Stimulated activated CD4-positive, alpha-beta T cell treated with anti-CD3 and anti-CD28 coated beads, Interleukin-4, amount 100 ng/mL, for 1 hour (primary cell): Measurements from ENCODE around the gene LLGL1.
"Not testable (repeated sequence)": the region's sequence is repeated elsewhere in the genome, so short reads cannot be mapped to it uniquely, and the experiment has no call there.

Experiments used
- DNase-seq: peaks from one replicate; pipeline ENCODE4 v3.0.0-alpha.2; 2020

Gene LLGL1

DNA sequence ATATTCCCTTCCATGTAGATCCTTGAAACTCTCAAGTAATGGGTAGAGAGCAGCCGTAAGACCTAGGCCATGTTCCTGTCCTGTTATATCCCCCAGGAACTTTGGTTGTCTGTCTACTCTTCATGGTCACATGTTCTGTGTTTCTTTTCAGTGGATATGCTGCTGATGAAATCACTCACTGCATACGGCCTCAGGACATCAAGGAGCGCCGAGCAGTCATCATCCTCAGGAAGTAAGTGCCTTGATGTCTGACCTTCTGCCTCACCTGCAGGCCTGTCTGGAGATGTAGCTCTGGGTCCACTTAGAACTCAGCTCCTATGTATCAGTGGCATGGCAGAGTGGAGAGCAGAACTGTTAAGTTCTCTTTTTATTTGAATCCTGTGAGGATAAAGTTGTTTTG is 30.6 kb upstream of the LLGL1 start:
- DNase-seq, result no peak

DNA sequence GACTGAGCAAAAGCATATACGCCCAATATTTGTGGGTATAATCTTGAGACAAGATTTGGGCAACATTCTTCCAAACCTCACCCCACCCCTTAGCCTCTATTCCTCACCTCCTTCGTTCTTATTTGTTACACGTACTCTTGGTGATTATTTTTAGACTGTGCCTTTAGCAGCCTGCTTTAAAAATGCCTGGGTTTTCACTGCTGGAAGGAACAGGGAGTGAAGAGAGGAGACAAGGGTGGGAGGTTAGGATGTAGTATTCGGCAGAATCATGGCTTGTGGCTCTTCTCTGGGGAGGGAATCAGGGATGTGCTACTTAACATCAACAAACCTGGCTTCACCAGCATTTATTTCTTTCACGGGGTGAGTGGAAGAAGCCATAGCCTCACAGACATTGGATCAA is 30.2 kb upstream of the LLGL1 start:
- DNase-seq, result no peak

DNA sequence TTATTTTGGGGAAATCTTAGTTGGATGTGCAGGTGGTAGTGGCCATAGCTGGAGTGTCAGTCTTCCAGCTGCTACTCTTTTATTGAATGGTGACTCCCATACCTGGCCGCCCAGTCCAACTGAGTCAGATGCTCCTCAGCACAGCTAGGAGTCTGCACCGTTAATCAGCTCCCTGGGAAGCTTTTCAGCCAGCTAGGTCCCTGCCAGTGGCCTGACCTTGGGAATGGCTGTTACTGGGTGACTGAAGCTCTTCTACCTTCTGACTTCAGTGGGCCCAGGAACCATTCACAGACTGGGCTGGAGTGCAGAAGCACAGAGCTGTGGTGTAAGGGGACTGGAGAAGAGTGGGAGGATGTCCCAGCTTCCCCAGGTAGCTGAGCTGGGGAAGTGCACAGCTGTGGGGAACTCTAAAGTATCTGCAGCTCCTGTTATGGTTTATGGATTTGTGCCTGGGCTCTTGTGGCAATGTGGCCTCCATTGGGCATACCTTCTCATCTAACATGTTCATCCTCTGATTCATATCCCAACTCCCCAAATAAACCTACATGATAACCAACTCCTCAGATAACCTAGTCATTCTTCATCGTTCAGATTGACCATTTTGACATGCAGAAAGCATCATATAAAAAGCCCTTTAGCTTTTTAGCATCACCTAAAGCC is 27.8 kb upstream of the LLGL1 start:
- DNase-seq, result no peak

DNA sequence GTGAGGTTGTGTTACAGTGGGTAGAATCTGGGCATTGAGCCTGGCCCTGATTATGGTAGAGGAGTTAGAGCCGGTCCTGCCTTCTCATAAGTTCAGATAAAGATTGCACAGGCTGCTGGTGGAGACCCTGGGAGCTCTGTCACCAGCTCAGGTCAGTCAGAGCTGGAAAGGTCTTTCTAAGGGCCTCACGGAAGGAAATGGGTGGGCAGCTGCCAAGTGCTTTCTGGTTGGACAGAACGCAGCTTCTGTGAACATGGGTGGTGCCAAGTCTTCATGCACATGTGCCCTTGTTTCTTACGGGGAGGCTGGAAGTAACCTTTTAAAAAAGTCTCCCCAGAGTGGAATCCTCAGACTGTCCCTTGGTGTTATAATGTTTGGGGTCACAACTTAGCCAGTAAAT is 26.9 kb upstream of the LLGL1 start:
- DNase-seq, result no peak

DNA sequence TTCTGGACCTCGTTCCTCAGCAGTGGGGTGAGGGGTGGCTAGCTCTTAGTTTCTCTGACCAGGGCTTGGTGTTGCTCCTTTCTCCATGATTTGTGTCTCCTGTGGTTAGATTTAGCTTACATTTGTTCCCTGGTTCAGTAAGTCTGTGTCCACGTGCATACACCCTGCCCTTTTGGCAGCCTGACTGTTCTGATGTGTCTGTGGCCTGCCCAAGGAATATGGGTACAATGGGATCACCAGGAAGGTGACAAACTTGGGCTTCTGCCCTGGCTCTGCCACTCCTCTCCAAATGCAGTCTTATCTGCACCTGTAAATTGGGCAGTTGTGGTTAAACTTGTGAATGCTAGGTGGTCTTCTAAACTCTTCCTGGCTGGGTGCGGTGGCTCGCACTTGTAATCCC is 24.3 kb upstream of the LLGL1 start:
- no peak for DNase-seq

DNA sequence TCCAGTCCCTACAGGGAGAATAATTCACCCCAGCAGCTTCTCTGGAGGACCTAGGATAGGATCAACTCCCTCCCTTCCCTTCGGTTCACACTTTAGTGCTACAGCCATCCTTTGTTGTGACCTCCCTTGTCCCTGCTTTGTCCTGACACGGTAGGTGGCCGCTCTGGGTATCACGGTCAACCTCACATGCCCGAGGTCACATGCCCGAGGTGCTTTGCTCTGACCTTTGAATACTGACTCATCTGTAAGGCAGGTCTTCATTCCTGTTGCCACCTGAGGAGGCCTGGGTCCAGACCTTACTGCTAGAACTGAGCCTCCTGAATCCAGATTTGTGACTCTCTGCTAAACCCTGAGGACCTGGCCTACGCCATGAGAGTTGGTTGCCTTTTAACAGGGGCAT is 22.1 kb upstream of the LLGL1 start:
- no peak for DNase-seq

GRCh38 chr17:18205861-18206260 is 19.6 kb upstream of the LLGL1 start:
- no peak for DNase-seq

GRCh38 chr17:18206962-18207361 is 18.5 kb upstream of the LLGL1 start:
- no peak for DNase-seq

GRCh38 chr17:18208092-18208491 is 17.3 kb upstream of the LLGL1 start:
- DNase-seq, result no peak

DNA sequence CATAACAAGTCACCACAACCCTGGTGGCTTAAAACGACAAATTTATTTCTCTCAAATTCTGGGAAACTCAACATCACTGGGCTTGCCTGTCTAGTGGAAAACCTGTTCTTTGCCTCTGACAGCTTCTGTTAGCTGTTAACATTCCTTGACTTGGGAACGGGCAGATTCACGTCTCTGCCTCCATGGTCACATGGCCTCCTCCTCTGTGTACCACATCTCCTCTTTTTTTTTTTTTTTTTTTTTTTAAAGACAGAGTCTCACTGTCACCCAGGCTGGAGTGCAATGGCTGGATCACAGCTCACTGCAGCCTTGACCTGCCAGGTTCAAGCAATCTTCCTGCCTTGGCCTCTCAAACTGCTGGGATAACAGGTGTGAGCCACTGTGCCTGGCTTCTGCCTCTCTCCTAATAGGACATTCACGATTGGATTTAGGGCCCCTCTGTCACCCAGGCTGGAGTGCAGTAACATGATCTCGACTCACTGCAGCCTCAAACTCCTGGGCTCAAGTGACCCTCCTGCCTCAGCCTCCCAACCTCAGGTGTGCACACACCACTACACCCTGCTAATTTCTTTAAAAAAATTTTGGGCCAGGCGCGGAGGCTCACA is 11.7 kb upstream of the LLGL1 start:
- DNase-seq, result no peak

DNA sequence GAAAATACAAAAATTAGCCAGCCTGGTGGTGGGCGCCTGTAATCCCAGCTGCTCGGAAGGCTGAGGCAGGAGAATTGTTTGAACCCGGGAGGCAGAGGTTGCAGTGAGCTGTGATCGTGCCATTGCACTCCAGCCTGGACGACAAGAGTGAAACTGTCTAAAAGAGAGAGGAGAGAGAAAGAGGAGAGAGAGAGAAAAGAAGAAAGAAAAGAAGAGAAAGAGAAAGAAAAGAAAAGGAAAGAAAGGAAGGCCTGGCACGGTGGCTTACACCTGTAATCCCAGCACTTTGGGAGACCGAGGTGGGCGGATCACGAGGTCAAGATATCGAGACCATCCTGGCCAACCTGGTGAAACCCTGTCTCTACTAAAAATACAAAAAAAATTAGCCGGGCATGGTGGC is 8.5 kb upstream of the LLGL1 start:
- not testable (repeated sequence) for DNase-seq

- DNase-seq, result peak; percentile 74
Observed at GRCh38 chr17:18217412-18218015, 7.9 kb upstream of the LLGL1 start.

DNA sequence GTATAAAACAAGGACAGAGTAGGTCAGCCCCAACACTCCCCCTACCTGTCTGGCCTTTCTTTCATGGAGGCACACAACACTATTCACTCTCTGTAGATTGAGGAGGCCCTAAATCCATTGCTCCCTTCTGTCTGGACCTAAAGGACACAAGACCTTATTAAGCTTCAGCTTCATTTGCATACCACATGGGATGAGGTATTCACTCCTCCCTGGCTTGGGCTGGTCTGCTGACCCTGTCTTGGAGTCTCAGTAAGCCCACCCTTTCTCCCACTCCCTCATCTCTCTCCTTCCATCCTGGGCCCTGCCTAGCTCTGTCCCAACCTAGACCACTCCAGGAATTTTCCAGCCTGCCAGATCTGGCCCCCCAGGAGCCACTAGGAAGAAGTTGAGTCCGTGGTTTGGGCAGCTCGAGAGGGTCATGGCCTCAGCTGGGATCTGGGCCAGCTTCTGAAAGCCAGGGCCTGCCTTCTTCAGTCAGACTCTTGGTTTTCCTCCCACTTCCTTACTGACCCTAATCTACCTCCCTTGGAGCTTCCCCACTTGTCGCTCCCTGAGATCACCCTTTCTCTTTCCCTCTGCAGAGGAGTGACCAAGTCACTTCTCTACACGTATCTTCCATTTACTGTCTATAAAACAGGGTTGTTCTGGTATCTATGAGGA is 6.5 kb upstream of the LLGL1 start:
- DNase-seq, result no peak

- DNase-seq, result no peak
Observed at GRCh38 chr17:18224053-18224386, 1.4 kb upstream of the LLGL1 start.

DNA sequence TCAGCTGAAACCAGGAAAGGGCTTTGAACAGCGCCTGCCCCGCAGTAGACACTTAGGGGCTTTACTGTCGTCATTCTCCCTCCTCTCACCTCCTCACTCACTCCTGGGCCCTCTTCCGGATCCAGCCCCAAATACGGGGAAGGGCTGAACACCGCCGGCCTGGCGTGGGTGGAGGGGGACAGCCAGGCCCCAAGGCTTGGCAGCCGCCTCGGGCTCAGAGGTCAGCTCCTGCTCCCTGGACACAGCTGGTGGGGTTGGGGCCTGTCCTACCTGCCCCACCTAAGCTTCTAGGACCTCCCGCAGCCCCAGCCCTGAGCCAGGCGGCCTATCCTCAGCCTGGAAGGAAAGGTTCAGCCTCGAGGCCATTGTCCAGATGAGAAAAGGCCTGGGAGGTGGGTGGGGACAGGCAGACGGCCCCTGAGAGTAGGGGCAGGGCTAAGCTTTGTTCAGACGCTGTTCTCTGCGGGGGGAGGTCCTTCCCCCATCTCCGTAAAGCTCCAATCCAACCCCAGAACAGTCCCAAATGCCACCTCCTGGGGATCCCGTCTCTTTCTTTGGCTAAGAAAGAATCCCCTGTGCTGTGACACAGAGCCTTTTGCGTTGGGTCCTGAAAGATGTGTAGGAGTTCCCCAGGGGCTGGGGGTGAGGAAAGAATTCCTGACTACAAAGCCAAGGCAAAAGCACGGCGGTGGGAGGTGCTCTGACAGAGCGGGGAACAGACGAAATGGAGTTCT is 881 bp upstream of the LLGL1 start:
- DNase-seq, result no peak

DNA sequence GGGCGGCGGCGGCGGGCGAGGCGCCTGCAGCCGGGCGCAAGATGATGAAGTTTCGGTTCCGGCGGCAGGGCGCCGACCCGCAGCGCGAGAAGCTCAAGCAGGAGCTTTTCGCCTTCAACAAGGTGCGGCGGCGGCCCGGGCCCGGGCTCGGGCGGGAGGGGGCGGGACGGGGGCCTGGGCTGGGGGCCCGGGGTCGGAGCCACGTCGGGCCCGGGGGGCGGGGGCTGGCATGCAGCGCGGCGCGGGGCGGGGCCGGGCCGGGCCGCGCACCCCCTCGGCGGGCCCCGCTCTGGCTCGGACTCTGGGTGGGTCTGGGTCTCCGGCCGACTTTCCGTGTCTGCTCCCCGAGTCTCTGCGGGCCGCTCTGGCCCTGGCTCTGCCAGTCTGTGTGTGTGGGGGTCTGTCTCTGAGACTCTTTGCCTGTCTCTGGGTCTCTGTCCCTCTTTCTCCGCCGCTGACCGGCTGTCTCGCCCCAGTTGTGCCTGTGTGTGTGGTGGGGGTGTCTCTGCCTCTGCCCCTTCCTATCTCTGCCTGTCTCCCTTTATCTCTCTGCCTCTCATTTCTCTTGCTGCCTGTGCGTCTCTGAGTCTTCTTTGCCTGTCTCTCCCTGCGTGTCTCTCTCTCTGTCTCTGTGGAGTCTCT is 328 bp downstream of the LLGL1 start:
- DNase-seq, result no peak

DNA sequence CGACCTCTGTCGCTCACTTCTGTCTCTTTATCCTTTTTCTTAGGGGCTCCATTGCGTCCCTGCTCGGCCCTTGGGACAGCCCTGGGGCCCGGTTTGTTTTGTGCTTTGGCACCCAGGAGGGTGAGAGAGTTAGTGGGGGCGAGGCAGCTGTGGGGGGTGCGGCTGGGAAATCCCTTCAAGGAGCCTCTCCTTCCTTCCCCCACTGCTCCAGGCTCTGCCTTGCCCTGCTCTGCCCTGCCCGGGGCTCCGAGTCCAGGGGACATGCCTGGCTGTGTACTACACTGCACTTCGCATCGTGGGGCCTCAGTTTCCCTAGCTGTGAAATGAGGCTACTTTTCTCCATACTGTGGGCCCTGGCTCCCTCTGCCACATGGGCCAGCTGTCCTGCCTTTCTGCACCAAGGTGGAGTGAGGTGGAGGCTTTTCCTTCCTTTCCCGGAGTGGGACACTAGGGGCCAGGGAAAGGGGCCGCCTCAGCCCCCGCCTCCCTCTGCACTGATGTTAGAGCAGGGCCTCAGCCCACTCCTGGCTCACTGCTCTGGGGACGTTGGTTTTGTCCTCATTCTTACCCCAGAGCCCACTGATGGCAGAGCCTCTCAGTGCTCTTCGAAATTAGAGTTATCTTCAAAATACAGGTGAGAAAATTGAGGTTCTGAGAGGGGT is 980 bp downstream of the LLGL1 start:
- DNase-seq, result no peak

- no peak for DNase-seq
Observed at GRCh38 chr17:18227635-18228034, 2.2 kb downstream of the LLGL1 start.

- DNase-seq, result no peak
Observed at GRCh38 chr17:18228176-18228682, 2.8 kb downstream of the LLGL1 start.

- no peak for DNase-seq
Observed at GRCh38 chr17:18229254-18229653, 3.8 kb downstream of the LLGL1 start.

- DNase-seq, result no peak
Observed at GRCh38 chr17:18229771-18230170, 4.3 kb downstream of the LLGL1 start.
